RCC 7860 (cell line): Measurements from ENCODE around the gene WDR35.
"Not testable (repeated sequence)": the region's sequence is repeated elsewhere in the genome, so short reads cannot be mapped to it uniquely, and the experiment has no call there.

Experiments used
- DNase-seq: peaks from one replicate; pipeline ENCODE4 v3.0.0-alpha.2; 2015; ENCODE audit warnings: low spot score
- FAIRE-seq: peaks from 2 replicates; lab custom pipeline; 2012; peaks lifted over from hg19 to GRCh38; lab: Jason Lieb, UNC

WDR35 gene

DNA sequence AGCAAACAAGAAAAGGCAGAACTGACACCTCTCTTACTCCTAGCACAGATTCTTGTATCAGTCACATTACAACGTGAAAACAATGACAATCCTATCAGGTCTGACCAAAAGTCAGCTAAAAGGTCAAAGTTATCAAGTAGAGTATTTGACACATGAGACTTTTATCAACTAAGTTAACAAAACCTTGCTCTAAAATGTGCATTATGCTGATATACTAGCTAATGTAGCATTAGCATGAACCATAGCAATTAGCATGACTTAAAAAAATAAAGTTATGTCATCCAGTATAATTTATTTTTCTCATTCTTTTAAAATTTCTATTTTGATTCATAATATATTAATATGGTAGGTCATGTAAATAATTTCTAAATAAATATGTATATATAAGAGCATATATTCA, 46.7 kb downstream of the WDR35 start:
- FAIRE-seq: peak; percentile 25

DNA sequence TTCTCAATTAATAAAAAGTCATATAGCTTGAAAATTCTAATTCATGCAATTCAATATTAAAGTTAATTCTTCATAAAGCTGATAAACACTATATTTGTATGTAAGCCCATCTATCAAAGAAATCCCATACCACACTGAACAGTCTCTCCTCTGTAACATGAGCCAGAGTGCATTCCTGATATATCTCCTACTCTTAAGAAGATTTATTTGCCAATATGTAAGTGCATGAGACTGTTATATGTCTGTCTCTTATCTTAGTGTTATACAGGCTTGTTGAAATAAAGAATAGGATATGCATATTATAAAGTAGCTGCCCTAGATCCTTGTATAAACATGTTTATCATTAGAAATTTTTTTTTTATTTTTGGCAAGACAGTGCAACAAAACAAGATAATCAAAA, 47.7 kb downstream of the WDR35 start:
- DNase-seq (no peak), FAIRE-seq (no peak)

More for the DNA sequence above, 46.7 kb downstream of the WDR35 start:
- DNase-seq: no peak

- FAIRE-seq: no peak
- no peak for DNase-seq
Measured at GRCh38 chr2:19937004-19937403, 52.9 kb downstream of the WDR35 start.

DNA sequence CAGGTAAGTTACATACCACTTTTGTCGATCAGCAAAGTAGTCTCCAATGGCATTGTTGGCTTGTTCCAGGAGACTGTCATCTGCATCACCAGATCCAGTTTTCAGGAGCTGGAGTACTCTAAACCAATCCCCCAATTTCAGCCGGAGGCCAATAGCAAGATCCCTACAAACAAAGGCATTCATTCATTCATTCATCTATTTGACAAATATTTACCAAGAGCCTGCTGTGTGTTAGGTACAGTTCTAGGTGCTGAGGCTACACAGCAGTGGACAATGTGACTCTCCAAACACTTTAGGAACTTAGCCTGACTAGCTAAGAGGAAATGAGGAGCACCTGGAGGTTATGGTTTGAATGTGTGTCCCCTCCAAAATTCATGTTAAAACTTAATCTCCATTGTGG, 53.7 kb downstream of the WDR35 start:
- FAIRE-seq: no peak

GRCh38 chr2:19933351-19933981, 56.4 kb downstream of the WDR35 start:
- DNase-seq: peak; percentile 61
- FAIRE-seq: peak; percentile 42

More for the DNA sequence above, 53.7 kb downstream of the WDR35 start:
- DNase-seq: no peak

DNA sequence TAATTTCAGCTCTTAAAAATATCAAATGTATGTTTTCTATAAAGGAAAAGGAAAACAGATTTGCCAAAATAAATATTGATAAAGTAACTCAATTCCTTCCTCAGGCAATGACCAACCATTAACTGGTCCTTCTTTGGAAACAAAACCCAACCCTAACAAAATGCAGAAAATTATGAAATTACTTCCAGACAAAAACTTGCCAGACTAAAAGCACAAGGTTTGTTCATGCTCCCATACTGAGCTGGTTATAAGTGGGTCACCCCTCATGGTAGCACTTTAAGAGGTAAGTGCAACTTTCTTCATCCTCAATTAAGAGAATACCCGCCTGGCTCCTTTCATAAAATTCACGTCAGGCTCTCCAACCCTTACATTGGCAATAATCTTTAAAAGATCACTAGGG, 57.0 kb downstream of the WDR35 start:
- no peak for FAIRE-seq
- DNase-seq: no peak

- DNase-seq (no peak), FAIRE-seq (no peak)
Measured at GRCh38 chr2:19929226-19929625, 60.7 kb downstream of the WDR35 start.

- not testable (repeated sequence) for DNase-seq, FAIRE-seq
Measured at GRCh38 chr2:19927816-19928215, 62.1 kb downstream of the WDR35 start.

DNA sequence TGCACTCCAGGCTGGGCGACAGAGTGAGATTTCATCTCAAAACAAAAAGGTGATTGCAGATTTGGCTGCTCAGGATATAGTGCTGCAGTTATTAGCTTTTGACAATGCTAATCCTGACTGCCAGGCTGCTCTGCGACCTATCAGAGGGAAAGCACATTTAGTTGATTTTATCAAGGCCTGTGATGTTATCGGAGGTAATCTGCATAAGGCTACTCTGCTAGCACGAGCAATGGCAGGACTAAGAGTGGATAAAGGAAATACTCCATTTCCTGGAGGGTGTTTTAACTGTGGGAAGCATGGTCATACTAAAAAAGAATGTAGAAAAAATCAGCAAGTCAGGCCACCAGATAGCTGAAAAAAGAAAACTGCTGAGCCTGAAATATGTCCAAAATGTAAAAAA, 65.4 kb downstream of the WDR35 start:
- not testable (repeated sequence) for DNase-seq, FAIRE-seq

DNA sequence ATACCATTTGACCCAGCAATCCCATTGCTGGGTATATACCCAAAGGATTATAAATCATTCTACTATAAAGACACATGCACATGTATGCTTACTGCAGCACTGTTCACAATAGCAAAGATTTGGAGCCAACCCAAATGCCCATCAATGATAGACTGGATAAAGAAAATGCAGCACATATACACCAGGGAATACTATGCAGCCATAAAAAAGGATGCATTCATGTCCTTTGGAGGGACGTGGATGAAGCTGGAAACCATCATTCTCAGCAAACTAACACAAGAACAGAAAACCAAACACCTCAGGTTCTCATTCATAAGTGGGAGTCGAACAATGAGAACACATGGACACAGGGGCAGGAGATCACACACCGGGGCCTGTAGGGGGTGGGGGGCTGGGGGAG, 67.7 kb downstream of the WDR35 start:
- not testable (repeated sequence) for DNase-seq, FAIRE-seq

- FAIRE-seq (no peak), DNase-seq (no peak)
Measured at GRCh38 chr2:19916385-19916950, 73.4 kb downstream of the WDR35 start.

DNA sequence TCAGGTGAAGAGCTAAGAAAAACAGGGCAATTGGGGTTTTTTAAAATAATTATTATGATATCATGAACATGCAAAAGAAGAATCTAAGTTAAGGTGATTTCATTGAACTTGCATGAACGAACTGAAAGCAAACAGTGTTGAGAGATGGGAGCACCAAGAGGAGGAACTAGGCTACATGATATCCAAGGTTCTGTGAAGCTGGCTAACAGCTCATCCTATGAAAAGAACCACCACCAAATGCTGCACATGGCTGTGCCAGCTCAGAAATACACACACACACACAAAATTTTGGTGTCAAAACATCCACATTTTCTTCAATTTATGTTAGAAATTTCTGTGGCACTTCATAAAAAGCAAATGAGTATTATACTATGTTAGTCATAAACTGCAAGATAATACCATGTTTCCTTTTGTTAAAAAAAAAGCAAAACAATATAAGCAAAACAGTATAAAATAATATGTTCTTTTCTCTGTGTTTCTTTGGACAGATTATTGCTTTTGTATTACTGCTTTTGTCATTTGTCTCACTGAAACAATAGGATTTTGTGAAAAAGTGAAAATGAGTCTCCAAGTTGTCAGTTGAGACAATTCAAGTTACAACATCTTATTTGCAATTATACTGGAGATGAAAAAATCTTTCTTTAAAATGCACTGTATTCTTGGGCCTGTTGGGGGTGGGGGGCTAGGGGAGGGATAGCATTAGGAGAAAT, 75.5 kb downstream of the WDR35 start:
- no peak for DNase-seq
- no peak for FAIRE-seq

GRCh38 chr2:19911808-19912509, 77.9 kb downstream of the WDR35 start:
- FAIRE-seq: peak; percentile 99
- peak; percentile 99 for DNase-seq

GRCh38 chr2:19902216-19902740, 87.6 kb downstream of the WDR35 start:
- no peak for FAIRE-seq
- no peak for DNase-seq

DNA sequence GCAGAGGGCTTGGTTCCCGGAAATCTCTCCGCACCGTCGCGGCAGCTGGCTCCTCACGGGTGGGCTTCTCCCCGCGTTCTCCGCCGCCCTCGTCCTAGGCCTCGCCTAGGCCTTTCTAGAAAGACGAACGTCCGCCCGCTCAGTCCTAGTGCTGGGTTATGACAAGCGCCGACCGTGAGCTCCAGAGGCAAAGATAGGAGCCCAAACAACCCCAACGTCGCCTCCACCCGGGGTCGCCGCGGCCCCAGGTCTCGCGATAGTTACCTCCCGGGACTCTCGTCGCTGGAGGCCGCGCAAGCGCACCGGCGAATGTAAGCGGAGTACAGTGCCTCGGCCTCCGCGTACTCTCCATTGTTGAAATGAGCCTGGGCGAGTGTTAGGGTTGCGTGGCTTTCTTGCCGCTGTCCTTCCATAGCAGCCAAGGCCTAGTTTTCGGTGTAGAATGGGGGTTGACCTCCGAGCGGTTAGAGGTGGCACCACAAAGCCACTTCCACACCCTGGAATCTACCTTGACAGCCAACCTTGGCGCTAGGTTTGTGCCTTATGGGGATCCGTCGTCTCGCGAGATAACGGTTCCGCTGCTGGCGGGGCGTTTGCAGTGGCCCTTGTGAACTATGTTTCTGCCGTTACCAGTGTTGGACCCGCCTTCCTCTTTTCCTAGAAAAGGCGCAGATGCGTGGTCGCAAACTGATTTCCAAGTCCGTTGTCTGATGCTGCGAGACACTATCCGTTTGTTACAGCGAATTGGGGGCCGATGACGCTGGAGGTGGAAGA, 88.3 kb downstream of the WDR35 start, which contains the start of gene TTC32:
Gene TTC32, minus strand, starts transcription at position 542 of the 774 bp plus-strand sequence. Its CDS starts 129 bp downstream, at position 413.
- FAIRE-seq (peak; percentile 42), DNase-seq (peak; percentile 84)

- DNase-seq (no peak), FAIRE-seq (no peak)
Measured at GRCh38 chr2:19900931-19901441, 88.9 kb downstream of the WDR35 start.

DNA sequence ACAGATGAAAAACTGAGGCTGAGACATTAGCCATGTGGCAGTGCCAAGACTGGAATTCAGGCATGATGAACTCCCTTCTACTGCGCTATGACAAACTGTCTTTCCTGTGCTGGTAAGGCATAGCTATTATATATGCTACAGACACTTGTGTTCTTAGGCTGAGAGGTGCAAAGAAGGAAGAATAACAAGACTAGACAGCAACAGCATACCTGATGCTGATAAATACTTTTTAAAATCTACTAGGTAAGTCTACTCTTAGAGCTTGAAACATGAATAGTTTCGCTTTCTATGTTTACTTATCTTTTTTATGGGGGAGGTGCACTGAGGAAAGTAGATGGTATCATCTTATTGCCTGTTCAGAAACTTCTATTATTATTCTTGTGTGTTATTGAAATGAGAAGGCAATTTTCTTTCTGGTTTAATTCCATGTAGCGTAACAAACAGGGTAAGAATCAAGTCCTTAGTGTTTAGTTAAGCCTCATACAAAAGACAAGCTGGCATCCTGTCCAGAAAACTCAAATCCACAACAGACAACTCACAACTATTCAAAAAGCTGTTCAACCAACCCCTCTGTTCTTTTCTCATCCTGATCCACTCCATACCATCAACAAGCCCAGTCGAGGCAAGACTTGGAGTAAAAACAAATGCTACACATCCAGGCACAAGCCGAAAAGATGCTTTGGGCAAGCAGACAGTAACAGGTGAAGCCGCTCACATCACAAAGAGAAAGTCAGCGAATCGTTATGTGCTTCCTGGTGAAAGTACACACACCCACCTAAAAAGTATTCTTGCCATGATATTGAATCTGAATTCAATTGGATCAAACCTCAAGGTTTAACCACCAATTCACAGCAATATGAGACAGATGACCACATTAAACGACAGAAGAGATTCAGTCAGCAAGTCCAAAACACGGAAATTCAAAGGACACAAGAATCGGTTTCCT, 89.6 kb downstream of the WDR35 start:
- no peak for FAIRE-seq
- DNase-seq: no peak

GRCh38 chr2:19898592-19899329, 91.1 kb downstream of the WDR35 start:
- DNase-seq (no peak), FAIRE-seq (no peak)
